ENCODE measurements around the gene GGPS1.

DNA sequence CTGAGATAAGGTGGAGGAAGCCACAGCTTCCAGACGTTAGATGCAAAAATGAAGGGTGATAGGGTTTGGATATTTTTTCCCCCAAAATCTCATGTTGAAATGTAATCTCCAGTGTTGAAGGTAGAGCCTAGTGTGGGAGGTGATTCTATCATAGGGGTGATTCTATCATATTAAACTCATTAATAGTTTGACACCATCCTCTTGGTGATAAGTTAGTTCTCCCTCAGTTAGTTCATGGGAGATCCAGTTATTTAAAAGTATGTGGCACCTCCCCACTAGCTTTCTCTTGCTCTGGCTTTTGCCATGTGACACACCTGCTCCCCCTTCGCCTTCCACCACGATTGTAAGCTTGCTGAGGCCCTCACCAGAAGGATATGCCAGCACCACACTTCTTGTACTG, 30.5 kb downstream of the GGPS1 start:
- TF ChIP-seq, protein P1, sequence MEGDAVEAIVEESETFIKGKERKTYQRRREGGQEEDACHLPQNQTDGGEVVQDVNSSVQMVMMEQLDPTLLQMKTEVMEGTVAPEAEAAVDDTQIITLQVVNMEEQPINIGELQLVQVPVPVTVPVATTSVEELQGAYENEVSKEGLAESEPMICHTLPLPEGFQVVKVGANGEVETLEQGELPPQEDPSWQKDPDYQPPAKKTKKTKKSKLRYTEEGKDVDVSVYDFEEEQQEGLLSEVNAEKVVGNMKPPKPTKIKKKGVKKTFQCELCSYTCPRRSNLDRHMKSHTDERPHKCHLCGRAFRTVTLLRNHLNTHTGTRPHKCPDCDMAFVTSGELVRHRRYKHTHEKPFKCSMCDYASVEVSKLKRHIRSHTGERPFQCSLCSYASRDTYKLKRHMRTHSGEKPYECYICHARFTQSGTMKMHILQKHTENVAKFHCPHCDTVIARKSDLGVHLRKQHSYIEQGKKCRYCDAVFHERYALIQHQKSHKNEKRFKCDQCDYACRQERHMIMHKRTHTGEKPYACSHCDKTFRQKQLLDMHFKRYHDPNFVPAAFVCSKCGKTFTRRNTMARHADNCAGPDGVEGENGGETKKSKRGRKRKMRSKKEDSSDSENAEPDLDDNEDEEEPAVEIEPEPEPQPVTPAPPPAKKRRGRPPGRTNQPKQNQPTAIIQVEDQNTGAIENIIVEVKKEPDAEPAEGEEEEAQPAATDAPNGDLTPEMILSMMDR (IDR thresholded peaks at IDR 0.05), result no peak
- no peak for TF ChIP-seq EZH2 (IDR thresholded peaks at IDR 0.05)
